GM12878 (cell line): ENCODE data around the gene PTPRM. TPM values are rescaled to one million over a fixed set of nuclear protein-coding genes. Genes with fewer than 3 reads are reported as not detected.

Experiments
- ATAC-seq: fragments of 200-7000 bp; cut with Tn5 transposase; 3 replicates; pipeline ENCODE4 v1.9.1; 2020; ENCODE audit warnings: mild to moderate bottlenecking, moderate library complexity
- BruUV-seq: library from RNA; stranded (reverse); fragments of 400-500 nt; replicated peaks from 2 replicates; lab custom pipeline; 2021; lab: Mats Ljungman, UMichigan
- CTCF ChIA-PET: fragments of 300-600 bp; sonication (Branson Sonifier 250); formaldehyde crosslinking; extraction: SDS; loops from one replicate; lab custom pipeline; 2021; ENCODE audit warnings: inconsistent platforms; lab: Yijun Ruan, JAX
- POLR2A ChIA-PET: fragments of 350-600 bp; formaldehyde crosslinking; extraction: SDS; loops from one replicate; lab custom pipeline; 2021; ENCODE audit warnings: inconsistent platforms; lab: Charles Lee
- RAD21 ChIA-PET: fragments of 300-600 bp; sonication (Branson Sonifier 250); formaldehyde crosslinking; loops from one replicate; lab custom pipeline; 2023; ENCODE audit warnings: antibody characterized with exemption; ENCODE audit not compliant: unreplicated experiment; lab: Charles Lee
- SMC1A ChIA-PET: fragments of 300-600 bp; sonication (Branson Sonifier 250); formaldehyde crosslinking; loops from one replicate; lab custom pipeline; 2023; ENCODE audit not compliant: unreplicated experiment, uncharacterized antibody; lab: Charles Lee
- DNase-seq: peaks from one replicate; pipeline ENCODE4 v3.0.0-alpha.2; 2011; ENCODE audit warnings: low read depth, low spot score
- FAIRE-seq: peaks from 3 replicates; lab custom pipeline; 2011; peaks lifted over from hg19 to GRCh38; lab: Jason Lieb, UNC
- H2AFZ ChIP-seq: 2 replicates; pipeline ENCODE4 v1.6.0; 2011; ENCODE audit warnings: low read depth, low read length, control low read depth; ENCODE audit not compliant: control insufficient read depth
- H3K27ac ChIP-seq: 2 replicates; pipeline ENCODE4 v1.5.1; 2011; ENCODE audit warnings: control low read depth; ENCODE audit not compliant: control insufficient read depth, insufficient read depth
- H3K27me3 ChIP-seq, 2 experiments: replicated peaks in 1 of 2; 2 replicates each; pipeline versions ENCODE4 v1.6.0 to v1.6.1; 2011; ENCODE audit warnings: low read length in 1 of 2; ENCODE audit not compliant: control insufficient read depth in 2 of 2, insufficient read depth in 2 of 2
- H3K36me3 ChIP-seq, 2 experiments: 2 replicates each; pipeline ENCODE4 v1.5.1; 2011; ENCODE audit warnings: low read length in 1 of 2; ENCODE audit not compliant: control insufficient read depth in 2 of 2, insufficient read depth in 2 of 2
- H3K4me1 ChIP-seq: 2 replicates; pipeline ENCODE4 v1.6.1; 2011; ENCODE audit warnings: mild to moderate bottlenecking, low read length, moderate library complexity, mixed read lengths; ENCODE audit not compliant: control insufficient read depth, insufficient read depth
- H3K4me2 ChIP-seq: 2 replicates; pipeline ENCODE4 v1.6.0; 2011; ENCODE audit warnings: control low read depth; ENCODE audit not compliant: control insufficient read depth, insufficient read depth
- H3K4me3 ChIP-seq: fragments of 200-600 bp; sonication (generic); 2 replicates; pipeline ENCODE4 v1.5.1; 2016
- H3K79me2 ChIP-seq: 2 replicates; pipeline ENCODE4 v1.6.0; 2011; ENCODE audit warnings: low read length; ENCODE audit not compliant: control insufficient read depth, insufficient read depth
- H3K9ac ChIP-seq: 2 replicates; pipeline ENCODE4 v1.8.0; 2011; ENCODE audit warnings: low read length, control low read depth, mixed read lengths; ENCODE audit not compliant: control insufficient read depth, insufficient read depth
- H3K9me3 ChIP-seq: replicated peaks from 3 replicates; pipeline ENCODE4 v1.5.1; 2011; ENCODE audit warnings: mild to moderate bottlenecking, low read length; ENCODE audit not compliant: control insufficient read depth, insufficient read depth
- H4K20me1 ChIP-seq: 2 replicates; pipeline ENCODE4 v1.6.0; 2011; ENCODE audit not compliant: control insufficient read depth, insufficient read depth
- CBX5 ChIP-seq: sonication (generic); IDR thresholded peaks from 2 replicates; pipeline ENCODE4 v1.6.1; 2016; ENCODE audit warnings: low read depth, moderate library complexity, mild to moderate bottlenecking, inconsistent platforms
- EED ChIP-seq: sonication (generic); IDR thresholded peaks from 2 replicates; pipeline ENCODE4 v1.6.1; 2016; ENCODE audit warnings: antibody characterized with exemption, low read depth
- FOXK2 ChIP-seq: fragments of 450-650 bp; IDR thresholded peaks from 2 replicates; pipeline ENCODE4 v1.6.1; 2017; ENCODE audit warnings: mild to moderate bottlenecking, moderate library complexity
- IKZF1 ChIP-seq: fragments of 450-650 bp; conservative IDR thresholded peaks from 2 replicates; pipeline ENCODE4 v1.6.1; 2017; ENCODE audit warnings: antibody characterized with exemption, mild to moderate bottlenecking
- IKZF2 ChIP-seq, 2 experiments: fragments of 450-650 bp; IDR thresholded peaks; 2 replicates each; pipeline ENCODE4 v1.6.1; 2017; ENCODE audit warnings: mild to moderate bottlenecking in 2 of 2, moderate library complexity in 2 of 2
- MEF2B ChIP-seq: fragments of 450-650 bp; IDR thresholded peaks from 2 replicates; pipeline ENCODE4 v1.6.1; 2018; ENCODE audit warnings: mild to moderate bottlenecking, moderate library complexity; ENCODE audit not compliant: partially characterized antibody, poor library complexity, severe bottlenecking
- MYC ChIP-seq: IDR thresholded peaks from 2 replicates; pipeline ENCODE4 v1.6.1; 2011; ENCODE audit warnings: mild to moderate bottlenecking, low read length, moderate library complexity, inconsistent platforms; ENCODE audit not compliant: insufficient read depth, insufficient replicate concordance, insufficient read length, severe bottlenecking
- RB1 ChIP-seq: fragments of 450-650 bp; formaldehyde crosslinking; IDR thresholded peaks from 2 replicates; pipeline ENCODE4 v1.6.1; 2017; ENCODE audit warnings: mild to moderate bottlenecking, borderline replicate concordance
- ZNF24 ChIP-seq: fragments of 450-650 bp; IDR thresholded peaks from 2 replicates; pipeline ENCODE4 v1.6.1; 2017; ENCODE audit warnings: antibody characterized with exemption, mild to moderate bottlenecking
- WGBS: methylation state at CpG from one replicate; pipeline ENCODE4 v1.1.6; 2016; ENCODE audit warnings: low lambda C conversion rate; ENCODE audit not compliant: insufficient replicate concordance, insufficient coverage; ENCODE audit errors: missing lambda C conversion rate; 5-methylcytosine and 5-hydroxymethylcytosine counted together
- in situ Hi-C: fragments of 300-500 bp; cut with MboI; formaldehyde crosslinking; loops from 9 replicates; pipeline ENCODE4 v1.14.3; 2018; ENCODE audit warnings: mixed read lengths
- intact Hi-C: fragments of 100-400 bp; cut with micrococcal nuclease; formaldehyde crosslinking; loops from one replicate; pipeline ENCODE4 v1.14.2; 2022; ENCODE audit not compliant: unreplicated experiment
- polyA plus RNA-seq, 11 experiments: library from polyadenylated mRNA; depleted of rRNA in 4 of 11; unstranded in 6 of 11; stranded (reverse) in 5 of 11; fragments of >200 nt; fragmentation: Nextera tagmentation in 4 of 11; fragmentation: Illumina TruSeq in 1 of 11; extraction: Ambion mirVana in 4 of 11; extraction: Trizol in 1 of 11; gene quantifications; 1 replicate in 1 of 11; 2 replicates in 10 of 11; pipeline versions ENCODE4 v1.2.1 to v1.2.3, GENCODE V29; 2011 to 2016; ENCODE audit warnings: inconsistent platforms in 2 of 11, missing spikeins in 2 of 11, low read depth in 1 of 11
- total RNA-seq, 4 experiments: library from RNA; depleted of rRNA in 3 of 4; stranded (reverse); fragments of >200 nt in 3 of 4; fragmentation: Illumina TruSeq in 1 of 4; extraction: Trizol in 1 of 4; gene quantifications; 2 replicates each; pipeline versions ENCODE4 v1.2.1 to v1.2.3, GENCODE V29; 2013 to 2021
- TF ChIP-seq, protein P1 (sequence below): IDR thresholded peaks from 2 replicates; pipeline ENCODE4 v1.6.1; 2011; ENCODE audit warnings: low read depth, mild to moderate bottlenecking, low read length, moderate library complexity, borderline replicate concordance; ENCODE audit errors: extremely low read depth
- TF ChIP-seq, protein P2 (sequence below): fragments of 450-650 bp; formaldehyde crosslinking; IDR thresholded peaks from 2 replicates; pipeline ENCODE4 v1.4.0; 2022; ENCODE audit warnings: mild to moderate bottlenecking, moderate library complexity
- TF ChIP-seq, protein P3 (sequence below): fragments of 450-650 bp; IDR thresholded peaks from 2 replicates; pipeline ENCODE4 v1.6.1; 2017; ENCODE audit warnings: low read depth, mild to moderate bottlenecking, moderate library complexity

PTPRM gene
- total and polyA plus RNA-seq, 10 of the 15 experiments (the other 5 are each of a cell fraction or from before 2014, with no cell fraction given), result 0.07 to 22.6 (median 0.60) TPM

DNA sequence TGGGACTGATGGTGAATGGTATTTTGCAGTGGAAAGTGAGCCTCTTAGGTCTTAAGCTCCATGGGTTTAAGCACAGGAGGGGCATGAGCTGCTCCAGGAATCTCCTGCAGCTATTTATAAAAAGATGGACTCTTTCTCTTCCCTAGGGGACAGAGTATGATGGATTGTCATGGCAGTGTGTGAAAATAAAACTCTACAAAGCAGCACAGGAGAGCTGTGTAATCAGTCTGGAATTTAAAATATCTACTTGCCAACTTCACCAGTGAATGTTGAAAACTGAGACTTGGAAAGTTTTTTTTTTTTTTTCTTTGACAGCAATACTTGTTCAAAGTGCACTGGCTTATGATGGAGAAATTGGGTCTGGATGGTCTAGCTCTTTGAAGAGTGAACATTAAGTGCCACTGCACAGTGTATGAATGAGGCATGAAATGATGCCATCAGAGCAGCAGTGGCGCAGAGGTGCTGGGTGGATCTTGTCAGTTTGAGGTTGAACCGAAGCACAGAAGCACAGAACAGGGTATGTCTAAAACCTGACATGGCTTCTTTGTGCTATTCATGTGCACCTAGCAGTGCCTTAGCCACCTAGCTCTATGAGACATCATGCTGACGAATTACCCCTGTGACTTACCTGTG lies 245.4 kb downstream of the PTPRM start:
- in situ Hi-C loops, result no loop called here

DNA sequence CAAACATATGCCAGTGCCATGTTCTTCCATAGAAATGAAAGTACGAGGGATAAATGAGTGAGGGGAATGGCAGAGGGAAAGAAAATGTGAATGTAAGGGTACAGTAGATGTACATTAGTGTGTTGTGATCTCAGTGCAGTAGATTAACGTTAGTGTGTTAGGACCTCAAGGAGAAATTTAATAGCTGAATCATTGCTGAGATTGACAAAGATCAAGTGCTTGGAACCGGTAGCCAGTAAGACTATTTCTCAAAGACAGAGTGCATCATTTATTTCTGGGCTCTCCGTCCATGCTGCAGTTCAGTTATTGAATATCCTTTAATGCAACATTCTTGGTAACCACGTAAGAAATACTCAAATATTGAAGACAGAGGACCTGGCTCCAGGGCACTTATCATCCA lies 246.0 kb downstream of the PTPRM start:
- Histone ChIP-seq H3K9ac (no peak overlapping the region), H3K4me2 (no peak overlapping the region), H3K79me2 (no peaks in the 10 kb centered on the region), H3K27ac (no peak overlapping the region), H4K20me1 (no peaks in the 10 kb centered on the region), H3K27me3 (no peaks in the 10 kb centered on the region), H3K36me3 (no peaks in the 10 kb centered on the region), H3K9me3 (no peaks in the 10 kb centered on the region; the same call in 2 of the 3 replicates), H3K4me1 (no peaks in the 10 kb centered on the region), H2AFZ (no peak overlapping the region), H3K4me3 (no peak overlapping the region)
- DNase-seq, result no peak
- no peak for FAIRE-seq
- no peak for ATAC-seq
- POLR2A ChIA-PET, result no interaction called here
- in situ Hi-C loops, result no loop called here
- BruUV-seq, result no TSS peak
- RAD21 ChIA-PET, result no interaction called here
- intact Hi-C loops, result no loop called here
- WGBS, result 17% methylated on average over 5 of the region's 5 CpGs
- CTCF ChIA-PET, result no interaction called here
- SMC1A ChIA-PET, result no interaction called here
- TF ChIP-seq EED, result no peak
- TF ChIP-seq, protein P1, sequence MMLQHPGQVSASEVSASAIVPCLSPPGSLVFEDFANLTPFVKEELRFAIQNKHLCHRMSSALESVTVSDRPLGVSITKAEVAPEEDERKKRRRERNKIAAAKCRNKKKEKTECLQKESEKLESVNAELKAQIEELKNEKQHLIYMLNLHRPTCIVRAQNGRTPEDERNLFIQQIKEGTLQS, result no peak
- TF ChIP-seq, protein P2, sequence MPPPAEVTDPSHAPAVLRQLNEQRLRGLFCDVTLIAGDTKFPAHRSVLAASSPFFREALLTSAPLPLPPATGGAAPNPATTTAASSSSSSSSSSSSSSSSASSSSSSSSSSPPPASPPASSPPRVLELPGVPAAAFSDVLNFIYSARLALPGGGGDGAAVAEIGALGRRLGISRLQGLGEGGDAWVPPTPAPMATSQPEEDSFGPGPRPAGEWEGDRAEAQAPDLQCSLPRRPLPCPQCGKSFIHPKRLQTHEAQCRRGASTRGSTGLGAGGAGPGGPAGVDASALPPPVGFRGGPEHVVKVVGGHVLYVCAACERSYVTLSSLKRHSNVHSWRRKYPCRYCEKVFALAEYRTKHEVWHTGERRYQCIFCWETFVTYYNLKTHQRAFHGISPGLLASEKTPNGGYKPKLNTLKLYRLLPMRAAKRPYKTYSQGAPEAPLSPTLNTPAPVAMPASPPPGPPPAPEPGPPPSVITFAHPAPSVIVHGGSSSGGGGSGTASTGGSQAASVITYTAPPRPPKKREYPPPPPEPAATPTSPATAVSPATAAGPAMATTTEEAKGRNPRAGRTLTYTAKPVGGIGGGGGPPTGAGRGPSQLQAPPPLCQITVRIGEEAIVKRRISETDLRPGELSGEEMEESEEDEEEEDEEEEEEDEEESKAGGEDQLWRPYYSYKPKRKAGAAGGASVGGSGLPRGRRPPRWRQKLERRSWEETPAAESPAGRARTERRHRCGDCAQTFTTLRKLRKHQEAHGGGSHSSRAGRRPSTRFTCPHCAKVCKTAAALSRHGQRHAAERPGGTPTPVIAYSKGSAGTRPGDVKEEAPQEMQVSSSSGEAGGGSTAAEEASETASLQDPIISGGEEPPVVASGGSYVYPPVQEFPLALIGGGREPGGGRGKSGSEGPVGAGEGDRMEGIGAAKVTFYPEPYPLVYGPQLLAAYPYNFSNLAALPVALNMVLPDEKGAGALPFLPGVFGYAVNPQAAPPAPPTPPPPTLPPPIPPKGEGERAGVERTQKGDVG, result no peak
- TF ChIP-seq MYC, result no peak
- TF ChIP-seq, protein P3, sequence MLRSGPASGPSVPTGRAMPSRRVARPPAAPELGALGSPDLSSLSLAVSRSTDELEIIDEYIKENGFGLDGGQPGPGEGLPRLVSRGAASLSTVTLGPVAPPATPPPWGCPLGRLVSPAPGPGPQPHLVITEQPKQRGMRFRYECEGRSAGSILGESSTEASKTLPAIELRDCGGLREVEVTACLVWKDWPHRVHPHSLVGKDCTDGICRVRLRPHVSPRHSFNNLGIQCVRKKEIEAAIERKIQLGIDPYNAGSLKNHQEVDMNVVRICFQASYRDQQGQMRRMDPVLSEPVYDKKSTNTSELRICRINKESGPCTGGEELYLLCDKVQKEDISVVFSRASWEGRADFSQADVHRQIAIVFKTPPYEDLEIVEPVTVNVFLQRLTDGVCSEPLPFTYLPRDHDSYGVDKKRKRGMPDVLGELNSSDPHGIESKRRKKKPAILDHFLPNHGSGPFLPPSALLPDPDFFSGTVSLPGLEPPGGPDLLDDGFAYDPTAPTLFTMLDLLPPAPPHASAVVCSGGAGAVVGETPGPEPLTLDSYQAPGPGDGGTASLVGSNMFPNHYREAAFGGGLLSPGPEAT, result no peak
- no peak for TF ChIP-seq ZNF24
- no peak for TF ChIP-seq RB1
- no peak for TF ChIP-seq IKZF2 (IDR thresholded peaks at IDR 0.05)
- no peak for TF ChIP-seq IKZF1
- no peak for TF ChIP-seq CBX5
- no peak for TF ChIP-seq MEF2B

More for the DNA sequence above, 245.4 kb downstream of the PTPRM start:
- Histone ChIP-seq H3K4me1 (no peaks in the 10 kb centered on the region), H3K4me3 (no peak overlapping the region), H3K27ac (no peak overlapping the region), H3K79me2 (no peaks in the 10 kb centered on the region), H3K9me3 (no peaks in the 10 kb centered on the region; the same call in 2 of the 3 replicates), H4K20me1 (no peaks in the 10 kb centered on the region), H2AFZ (no peak overlapping the region), H3K36me3 (no peaks in the 10 kb centered on the region), H3K27me3 (no peaks in the 10 kb centered on the region), H3K4me2 (no peak overlapping the region), H3K9ac (no peak overlapping the region)
- DNase-seq (no peak), ATAC-seq (no peak), FAIRE-seq (no peak)
- ChIA-PET CTCF (no interaction called here), RAD21 (no interaction called here), POLR2A (interaction anchor here (0.6 kb wide), 1 partner anchor 141 kb away, joined by 3 read pairs; no protein-coding TSS in a partner anchor), SMC1A (no interaction called here)
- no peak for TF ChIP-seq FOXK2
- intact Hi-C loops, result no loop called here
- no TSS peak for BruUV-seq
- WGBS, result 3% methylated on average over 3 of the region's 3 CpGs
